Hematopoietic multipotent progenitor cell treated with erythropoietin and hydrocortisone succinate and interleukin-3 and kit ligand, for 8 days (in vitro differentiated cells): ENCODE data around the gene KLF14.
"Not testable (repeated sequence)": the region's sequence is repeated elsewhere in the genome, so short reads cannot be mapped to it uniquely, and the experiment has no call there.

Experiments used
- DNase-seq: peaks from one replicate; pipeline ENCODE4 v3.0.0-alpha.2; 2015

KLF14 gene

GRCh38 chr7:130712416-130712815, 21.6 kb downstream of the KLF14 start:
- DNase-seq = no peak

GRCh38 chr7:130708766-130709165, 25.2 kb downstream of the KLF14 start:
- DNase-seq = no peak

- no peak for DNase-seq
These were observed 26.0 kb downstream of the KLF14 start for GRCh38 chr7:130708001-130708400.

GRCh38 chr7:130703851-130704250, 30.2 kb downstream of the KLF14 start:
- DNase-seq = no peak

GRCh38 chr7:130701650-130702049, 32.4 kb downstream of the KLF14 start:
- DNase-seq = no peak

GRCh38 chr7:130700760-130701159, 33.2 kb downstream of the KLF14 start:
- DNase-seq = no peak

- DNase-seq = no peak
These were observed 34.3 kb downstream of the KLF14 start for GRCh38 chr7:130699686-130700085.

GRCh38 chr7:130697820-130698219, 36.2 kb downstream of the KLF14 start:
- DNase-seq = no peak

- DNase-seq = peak; percentile 63
These were observed 38.2 kb downstream of the KLF14 start for GRCh38 chr7:130695840-130696239.

- DNase-seq = not testable (repeated sequence)
These were observed 41.6 kb downstream of the KLF14 start for GRCh38 chr7:130692396-130692795.

- DNase-seq = no peak
These were observed 44.3 kb downstream of the KLF14 start for GRCh38 chr7:130689683-130690082.

GRCh38 chr7:130683026-130683425, 51.0 kb downstream of the KLF14 start:
- no peak for DNase-seq
